HG03139 (cell line): ENCODE results near the gene MAGI2.
"Not testable (repeated sequence)": the region's sequence is repeated elsewhere in the genome, so short reads cannot be mapped to it uniquely, and the experiment has no call there.

Source experiments
- ATAC-seq: cut with Tn5 transposase; IDR thresholded peaks from one replicate; pipeline ENCODE4 v1.9.1; 2021; ENCODE audit not compliant: unreplicated experiment

MAGI2 gene

DNA sequence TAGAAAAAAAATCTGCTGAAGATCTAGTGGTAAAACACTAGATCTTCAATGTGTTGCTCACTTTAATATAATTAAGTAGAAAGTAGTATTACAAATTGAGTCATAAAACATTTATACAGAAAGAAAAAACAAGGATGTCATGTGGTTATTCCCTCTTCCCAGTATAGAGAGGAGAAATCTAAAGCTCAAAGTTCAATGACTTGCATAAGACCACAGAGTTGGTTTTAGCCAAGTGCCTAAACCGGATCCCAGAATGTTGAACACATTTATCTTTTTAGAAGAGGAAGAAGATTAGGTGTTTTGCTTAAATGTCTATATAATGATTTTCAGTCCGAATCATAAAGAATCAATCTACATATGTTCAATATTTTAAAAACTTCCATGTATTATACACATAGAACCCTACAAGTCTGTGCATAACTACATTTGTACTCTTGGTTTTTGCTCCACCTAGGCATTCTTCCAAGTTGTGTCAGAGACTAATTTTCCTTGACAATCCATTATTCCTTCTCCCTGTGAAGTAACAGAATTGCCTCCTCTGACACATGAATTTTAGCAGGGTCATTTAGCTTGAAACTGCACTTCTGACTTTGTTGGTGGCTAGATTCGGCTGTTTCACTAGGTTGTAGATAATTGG is 389.2 kb downstream of the MAGI2 start:
- no peak for ATAC-seq

DNA sequence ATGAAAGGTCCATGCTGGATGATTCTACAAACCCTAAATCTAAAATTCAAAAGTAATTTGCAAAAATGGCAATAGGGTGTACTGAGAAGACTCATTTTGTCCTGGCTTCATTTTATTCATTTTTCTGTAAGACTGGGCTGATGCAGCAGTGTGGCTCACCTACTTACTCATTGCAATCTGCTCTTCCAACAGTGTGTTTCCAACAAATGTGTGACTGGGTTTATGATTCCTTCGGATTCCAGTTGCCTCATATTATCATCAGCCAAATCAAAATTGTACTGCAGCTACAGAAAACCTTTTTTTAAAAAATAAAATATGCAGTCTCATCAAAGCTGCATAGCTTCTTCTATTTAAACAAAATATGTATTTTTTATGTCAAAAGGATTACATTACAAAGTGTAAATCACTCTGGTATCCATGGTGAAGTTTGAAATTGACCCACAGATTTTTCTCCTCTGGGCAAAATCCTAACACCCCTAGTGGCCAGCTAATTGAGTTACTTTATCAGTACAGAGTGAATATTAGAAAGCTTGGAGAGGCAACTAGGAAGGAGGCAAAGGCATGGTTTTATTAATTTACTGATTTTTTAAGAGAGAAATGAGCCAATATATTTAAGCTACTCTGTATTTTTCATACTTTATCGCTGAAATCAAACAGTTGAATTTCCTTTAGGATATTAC is 390.3 kb downstream of the MAGI2 start:
- no peak for ATAC-seq

DNA sequence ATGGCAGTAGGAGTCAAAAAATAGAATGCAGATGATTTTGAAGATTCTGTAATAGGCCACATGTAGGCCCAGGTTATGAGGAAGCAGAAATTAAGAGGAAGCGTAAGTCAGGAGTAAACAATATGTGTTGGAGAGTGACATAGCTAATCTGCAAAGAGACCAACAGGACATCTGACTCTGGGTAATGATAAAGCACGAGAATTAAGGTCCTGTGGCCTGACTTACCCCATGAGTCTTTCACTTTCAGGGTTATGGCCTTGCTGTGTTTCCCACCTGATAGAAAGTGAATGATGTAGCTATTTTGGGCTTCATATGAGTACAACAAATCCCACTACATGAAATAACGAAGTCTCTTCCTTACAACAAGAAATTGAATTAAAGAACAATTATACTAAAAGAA is 393.0 kb downstream of the MAGI2 start:
- no peak for ATAC-seq

- ATAC-seq = no peak
Observed at GRCh38 chr7:79055722-79056415, 397.6 kb downstream of the MAGI2 start.

DNA sequence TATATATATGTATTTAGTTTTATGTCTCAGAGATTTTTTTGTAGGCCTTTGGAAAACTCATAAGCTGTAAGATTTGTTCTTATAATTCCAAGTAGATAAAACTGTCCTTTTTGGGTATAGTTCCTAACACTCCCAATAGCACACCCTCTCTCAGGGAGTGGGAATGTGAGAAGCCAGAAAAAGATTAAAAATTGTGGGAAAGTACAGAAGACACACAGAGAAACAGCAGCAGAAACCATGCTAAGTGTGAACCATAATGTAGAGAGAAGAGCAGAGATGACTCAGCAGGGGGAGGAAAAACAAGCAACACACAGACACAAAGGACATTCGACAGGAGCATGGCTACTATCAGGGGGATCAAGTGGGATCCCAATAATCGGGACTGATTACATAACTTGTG is 401.6 kb downstream of the MAGI2 start:
- no peak for ATAC-seq

- ATAC-seq = no peak
Observed at GRCh38 chr7:79050603-79051002, 402.9 kb downstream of the MAGI2 start.

- no peak for ATAC-seq
Observed at GRCh38 chr7:79046061-79046460, 407.4 kb downstream of the MAGI2 start.

DNA sequence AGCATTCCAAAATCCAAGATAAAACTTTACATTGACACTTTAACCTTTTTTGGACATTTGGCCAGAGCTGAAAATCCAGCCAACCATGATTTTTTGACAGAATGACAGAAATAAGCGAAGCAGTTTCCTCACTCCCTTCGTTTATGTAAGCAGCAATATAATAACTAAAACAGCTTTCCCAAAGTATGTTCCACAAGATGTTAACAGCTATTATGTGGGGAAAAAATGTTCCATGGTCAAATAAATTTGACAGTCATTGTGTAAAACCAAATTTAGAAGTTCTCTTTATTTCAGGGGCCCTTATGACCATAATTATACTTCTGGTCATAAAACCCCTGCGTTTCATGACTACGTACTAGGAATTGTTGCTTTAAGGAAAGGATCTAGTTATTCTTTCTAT is 416.5 kb downstream of the MAGI2 start:
- no peak for ATAC-seq

GRCh38 chr7:79036356-79036755 is 417.1 kb downstream of the MAGI2 start:
- no peak for ATAC-seq

GRCh38 chr7:79035858-79036257 is 417.6 kb downstream of the MAGI2 start:
- no peak for ATAC-seq

GRCh38 chr7:79034730-79035129 is 418.7 kb downstream of the MAGI2 start:
- no peak for ATAC-seq

GRCh38 chr7:79019711-79020110 is 433.8 kb downstream of the MAGI2 start:
- ATAC-seq = not testable (repeated sequence)

DNA sequence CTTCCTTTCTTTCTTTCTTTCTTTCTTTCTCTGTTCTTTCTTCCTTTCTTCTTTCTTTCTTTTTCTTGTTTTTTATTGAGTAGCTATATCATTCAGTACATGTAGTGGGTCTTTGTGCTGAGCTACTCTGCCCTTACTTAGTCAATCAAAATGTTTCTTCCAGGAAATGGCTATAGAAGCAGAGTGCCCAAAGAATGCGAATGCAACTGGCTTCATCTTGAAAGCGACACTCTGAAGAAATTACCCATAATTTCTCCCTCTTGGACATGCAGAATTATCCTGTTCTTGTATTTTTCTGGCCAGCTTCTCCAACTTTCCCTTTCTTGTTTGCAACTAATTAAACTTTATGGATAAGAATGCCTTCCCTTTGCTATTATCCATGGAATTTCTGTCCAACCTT is 441.5 kb downstream of the MAGI2 start:
- ATAC-seq = no peak

DNA sequence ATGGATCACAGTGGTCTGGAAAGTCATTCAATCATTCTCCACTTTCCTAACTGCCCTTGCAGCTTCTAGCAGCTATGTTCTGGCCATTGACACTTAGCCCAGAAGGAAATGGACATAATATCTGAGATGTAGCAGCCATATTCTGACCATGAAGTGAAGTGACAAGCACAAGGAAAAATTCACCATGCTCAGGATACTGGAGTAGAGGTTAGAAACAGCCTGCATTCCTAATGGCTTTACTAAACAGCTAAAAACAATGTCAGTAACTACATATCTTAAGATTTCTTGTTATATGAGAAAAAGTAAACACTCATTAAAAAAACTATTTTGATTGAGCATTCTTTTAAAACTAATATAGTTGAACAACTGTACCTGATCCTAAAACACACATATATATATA is 443.8 kb downstream of the MAGI2 start:
- no peak for ATAC-seq

GRCh38 chr7:79008786-79009185 is 444.7 kb downstream of the MAGI2 start:
- no peak for ATAC-seq

DNA sequence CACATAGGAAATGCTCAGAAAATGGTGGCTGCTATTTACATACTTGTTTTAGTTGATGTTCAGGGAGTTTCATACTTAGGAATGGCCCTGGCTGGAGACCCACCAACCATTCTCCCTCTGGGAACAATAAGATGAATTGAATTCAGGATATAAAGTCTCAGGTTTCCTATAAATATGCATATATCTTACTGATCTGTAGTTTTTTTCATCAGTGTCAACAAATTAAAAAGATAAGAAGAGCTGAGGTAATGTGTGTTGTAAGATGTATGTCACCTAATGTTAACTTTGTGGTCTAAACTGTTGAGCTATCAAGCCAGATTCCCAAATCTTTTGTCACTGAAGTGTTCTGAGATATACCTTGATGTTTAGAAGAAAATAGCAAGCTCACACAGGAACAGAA is 457.5 kb downstream of the MAGI2 start:
- ATAC-seq = no peak

GRCh38 chr7:78993341-78993740 is 460.1 kb downstream of the MAGI2 start:
- ATAC-seq = no peak

- ATAC-seq = no peak
Observed at GRCh38 chr7:78985509-78985908, 468.0 kb downstream of the MAGI2 start.

DNA sequence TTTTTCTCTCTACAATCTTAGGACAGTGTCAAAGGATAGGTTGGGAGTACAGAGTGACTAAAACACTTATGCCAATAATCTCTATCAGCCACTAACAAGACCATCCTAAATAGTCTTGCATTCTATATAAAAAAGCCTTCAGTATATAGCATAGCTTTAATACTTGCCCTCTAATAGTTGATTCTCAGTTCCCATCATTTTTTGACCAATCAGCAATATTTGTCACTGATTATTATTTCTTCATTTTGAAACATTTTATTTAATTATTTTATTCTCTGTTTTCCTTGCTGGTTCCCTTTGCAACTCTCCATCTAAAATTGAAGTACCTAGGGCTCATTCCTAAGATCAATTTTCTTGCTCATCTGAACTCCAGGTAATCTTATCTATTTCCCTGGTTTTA is 470.0 kb downstream of the MAGI2 start:
- ATAC-seq = no peak

DNA sequence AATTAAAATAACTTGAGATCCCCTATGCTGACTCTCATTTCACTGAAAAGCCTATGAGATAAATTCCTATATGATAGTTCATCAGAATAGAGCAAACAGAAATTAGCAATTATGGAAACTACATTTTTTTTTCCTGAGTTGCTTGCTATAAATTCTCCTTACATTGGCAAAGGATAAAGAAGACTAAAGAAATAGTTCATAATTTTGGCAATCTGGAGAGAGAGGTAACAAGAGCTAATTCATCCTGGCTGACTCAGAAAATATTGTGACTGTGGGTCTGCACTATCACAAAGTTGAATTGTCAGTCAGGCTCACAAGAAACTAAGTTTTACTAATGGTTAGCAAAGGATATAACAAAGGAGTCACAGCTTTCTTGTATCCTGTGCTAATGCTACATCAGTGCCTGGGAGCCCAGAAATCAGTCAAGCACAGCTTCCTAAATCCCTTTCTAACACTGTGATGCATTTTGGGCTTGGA is 483.0 kb downstream of the MAGI2 start:
- ATAC-seq = no peak

DNA sequence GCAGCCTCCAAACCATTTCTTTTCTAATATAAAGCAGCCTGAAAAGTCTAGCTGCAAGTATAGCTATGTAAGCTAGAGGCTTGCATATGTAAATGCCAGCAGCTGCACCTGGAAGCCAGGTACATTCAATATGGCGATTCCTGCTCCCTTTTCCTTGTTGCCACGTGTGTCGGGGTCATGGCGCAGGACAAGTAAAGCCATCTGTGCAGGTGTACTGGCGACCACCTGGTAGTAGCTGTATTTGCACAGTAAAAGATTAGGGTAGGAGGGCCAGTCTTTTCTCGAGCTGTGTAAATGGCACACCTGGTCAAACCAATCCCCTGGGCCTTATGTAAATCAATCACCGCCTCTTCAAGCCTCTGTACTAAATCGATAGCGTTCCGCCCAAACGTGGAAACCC is 484.5 kb downstream of the MAGI2 start:
- ATAC-seq = no peak

GRCh38 chr7:78967561-78967960 is 485.9 kb downstream of the MAGI2 start:
- not testable (repeated sequence) for ATAC-seq
